Keratinocyte (primary cell): ENCODE measurements around the gene ECEL1. TPM values are rescaled to one million over a fixed set of nuclear protein-coding genes. Genes with fewer than 3 reads are reported as not detected.

ENCODE experiments used
- DNase-seq: peaks from one replicate; pipeline ENCODE4 v3.0.0-alpha.2; 2011; ENCODE audit warnings: low read depth, missing footprints, low spot score
- FAIRE-seq: peaks from 2 replicates; lab custom pipeline; 2011; peaks lifted over from hg19 to GRCh38; lab: Jason Lieb, UNC
- H2AFZ ChIP-seq: 2 replicates; pipeline ENCODE4 v1.6.0; 2012; ENCODE audit warnings: low read length, control low read depth, inconsistent platforms; ENCODE audit not compliant: control insufficient read depth
- H3K27ac ChIP-seq: 2 replicates; pipeline ENCODE4 v1.5.1; 2011; ENCODE audit warnings: low read length; ENCODE audit not compliant: control insufficient read depth, insufficient read depth
- H3K27me3 ChIP-seq: 3 replicates; pipeline ENCODE4 v1.6.0; 2011; ENCODE audit warnings: low read length; ENCODE audit not compliant: control insufficient read depth, insufficient read depth; ENCODE audit errors: extremely low read depth
- H3K36me3 ChIP-seq, 2 experiments: 2 replicates in 1 of 2; 3 replicates in 1 of 2; pipeline ENCODE4 v1.5.1; 2011; ENCODE audit warnings: low read length in 2 of 2, mild to moderate bottlenecking in 1 of 2; ENCODE audit not compliant: control insufficient read depth in 2 of 2, insufficient read depth in 2 of 2; ENCODE audit errors: extremely low read depth in 1 of 2
- H3K4me1 ChIP-seq: 3 replicates; pipeline ENCODE4 v1.5.1; 2011; ENCODE audit warnings: low read length; ENCODE audit not compliant: control insufficient read depth, insufficient read depth; ENCODE audit errors: extremely low read depth
- H3K4me2 ChIP-seq: 3 replicates; pipeline ENCODE4 v1.6.0; 2011; ENCODE audit warnings: low read depth, low read length; ENCODE audit not compliant: control insufficient read depth, insufficient read depth; ENCODE audit errors: extremely low read depth
- H3K4me3 ChIP-seq, 3 experiments: fragments of 200-600 bp in 1 of 3; sonication (generic) in 1 of 3; 2 replicates in 2 of 3; 3 replicates in 1 of 3; pipeline ENCODE4 v1.5.1; 2011 to 2016; ENCODE audit warnings: low read length in 3 of 3, mild to moderate bottlenecking in 3 of 3, control low read depth in 2 of 3, inconsistent platforms in 1 of 3, low read depth in 1 of 3, mixed read lengths in 1 of 3, mixed run types in 1 of 3, moderate library complexity in 1 of 3; ENCODE audit not compliant: control insufficient read depth in 2 of 3, insufficient read depth in 2 of 3; ENCODE audit errors: extremely low read depth in 1 of 3
- H3K79me2 ChIP-seq: 2 replicates; pipeline ENCODE4 v1.6.0; 2012; ENCODE audit warnings: low read length; ENCODE audit not compliant: control insufficient read depth, insufficient read depth
- H3K9ac ChIP-seq: 3 replicates; pipeline ENCODE4 v1.6.0; 2011; ENCODE audit warnings: low read length; ENCODE audit not compliant: control insufficient read depth, insufficient read depth; ENCODE audit errors: extremely low read depth
- H3K9me1 ChIP-seq: 3 replicates; pipeline ENCODE4 v1.6.0; 2011; ENCODE audit warnings: low read length; ENCODE audit not compliant: control insufficient read depth, insufficient read depth; ENCODE audit errors: extremely low read depth
- H3K9me3 ChIP-seq: 2 replicates; pipeline ENCODE4 v1.5.1; 2012; ENCODE audit warnings: low read depth, low read length; ENCODE audit not compliant: control insufficient read depth
- H4K20me1 ChIP-seq: 3 replicates; pipeline ENCODE4 v1.6.0; 2011; ENCODE audit warnings: low read length; ENCODE audit not compliant: control insufficient read depth, insufficient read depth; ENCODE audit errors: extremely low read depth
- EZH2 ChIP-seq: IDR thresholded peaks from one replicate; pipeline ENCODE4 v1.6.1; 2012; ENCODE audit warnings: inconsistent platforms, mild to moderate bottlenecking, low read length, moderate library complexity
- dilution Hi-C: fragments of 300-500 bp; cut with MboI; formaldehyde crosslinking; loops from one replicate; pipeline ENCODE4 v1.7.0; 2020; ENCODE audit warnings: low sequenced_read_pairs; ENCODE audit not compliant: extremely low pct_ligation_motif_present
- polyA plus RNA-seq, 5 experiments: library from polyadenylated mRNA; depleted of rRNA in 3 of 5; stranded (reverse) in 3 of 5; stranded (forward) in 1 of 5; unstranded in 1 of 5; fragments of >200 nt; gene quantifications; 1 replicate in 1 of 5; 2 replicates in 3 of 5; 3 replicates in 1 of 5; pipeline versions ENCODE4 v1.2.1 to v1.2.3, GENCODE V29; 2011 to 2012; ENCODE audit warnings: missing spikeins in 2 of 5, low read depth in 1 of 5, low replicate concordance in 1 of 5
- TF ChIP-seq, protein P1 (sequence below), 3 experiments: IDR thresholded peaks in 1 of 3; conservative IDR thresholded peaks in 1 of 3; optimal IDR thresholded peaks in 1 of 3; 2 replicates in 2 of 3; 3 replicates in 1 of 3; pipeline versions ENCODE3 to v1.5.1; 2011; ENCODE audit warnings: low read length in 3 of 3, mild to moderate bottlenecking in 3 of 3, moderate library complexity in 2 of 3, control low read depth in 1 of 3, inconsistent platforms in 1 of 3; ENCODE audit not compliant: insufficient read depth in 2 of 3; ENCODE audit errors: extremely low read depth in 1 of 3

The ECEL1 gene
- polyA plus RNA-seq, 1 donor (not counting 4 experiments of a cell fraction or from before 2014, with no cell fraction given) = not detected

DNA sequence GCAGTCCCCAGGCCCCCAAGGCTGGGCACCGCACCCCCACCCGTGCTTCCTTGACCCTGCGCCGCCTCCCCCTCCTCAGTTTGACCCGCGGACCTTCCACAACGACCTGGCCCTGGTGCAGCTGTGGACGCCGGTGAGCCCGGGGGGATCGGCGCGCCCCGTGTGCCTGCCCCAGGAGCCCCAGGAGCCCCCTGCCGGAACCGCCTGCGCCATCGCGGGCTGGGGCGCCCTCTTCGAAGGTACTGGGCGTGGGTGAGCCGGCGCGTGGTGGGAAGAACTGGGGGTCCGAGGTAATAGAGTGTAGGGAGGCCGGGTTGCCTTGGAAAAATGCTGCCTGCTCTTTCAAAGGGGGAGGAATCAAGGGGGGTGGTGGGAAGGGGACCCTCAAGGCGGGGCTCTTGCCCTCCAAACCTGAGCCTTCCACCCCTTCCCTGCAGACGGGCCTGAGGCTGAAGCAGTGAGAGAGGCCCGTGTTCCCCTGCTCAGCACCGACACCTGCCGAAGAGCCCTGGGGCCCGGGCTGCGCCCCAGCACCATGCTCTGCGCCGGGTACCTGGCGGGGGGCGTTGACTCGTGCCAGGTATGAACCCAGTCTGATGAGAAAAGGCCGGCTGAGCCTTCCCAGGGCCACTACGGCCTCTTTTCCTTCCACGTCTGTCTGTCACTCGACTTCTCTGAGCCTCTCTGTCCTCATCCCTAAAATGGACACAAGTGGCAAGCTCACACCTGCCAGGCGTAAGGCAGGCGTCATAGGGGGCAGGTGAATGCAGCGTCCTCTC, 35.2 kb upstream of the ECEL1 start:
- no peak overlapping the region for H3K9ac ChIP-seq
- H3K4me2 ChIP-seq = no peak overlapping the region
- no peaks in the 10 kb centered on the region for H3K9me3 ChIP-seq
- no peak for FAIRE-seq
- DNase-seq = no peak
- no peak overlapping the region for H3K27ac ChIP-seq
- H3K36me3 ChIP-seq = no peaks in the 10 kb centered on the region
- TF ChIP-seq, protein P1, sequence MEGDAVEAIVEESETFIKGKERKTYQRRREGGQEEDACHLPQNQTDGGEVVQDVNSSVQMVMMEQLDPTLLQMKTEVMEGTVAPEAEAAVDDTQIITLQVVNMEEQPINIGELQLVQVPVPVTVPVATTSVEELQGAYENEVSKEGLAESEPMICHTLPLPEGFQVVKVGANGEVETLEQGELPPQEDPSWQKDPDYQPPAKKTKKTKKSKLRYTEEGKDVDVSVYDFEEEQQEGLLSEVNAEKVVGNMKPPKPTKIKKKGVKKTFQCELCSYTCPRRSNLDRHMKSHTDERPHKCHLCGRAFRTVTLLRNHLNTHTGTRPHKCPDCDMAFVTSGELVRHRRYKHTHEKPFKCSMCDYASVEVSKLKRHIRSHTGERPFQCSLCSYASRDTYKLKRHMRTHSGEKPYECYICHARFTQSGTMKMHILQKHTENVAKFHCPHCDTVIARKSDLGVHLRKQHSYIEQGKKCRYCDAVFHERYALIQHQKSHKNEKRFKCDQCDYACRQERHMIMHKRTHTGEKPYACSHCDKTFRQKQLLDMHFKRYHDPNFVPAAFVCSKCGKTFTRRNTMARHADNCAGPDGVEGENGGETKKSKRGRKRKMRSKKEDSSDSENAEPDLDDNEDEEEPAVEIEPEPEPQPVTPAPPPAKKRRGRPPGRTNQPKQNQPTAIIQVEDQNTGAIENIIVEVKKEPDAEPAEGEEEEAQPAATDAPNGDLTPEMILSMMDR (optimal IDR thresholded peaks at IDR 0.05 in 1 of 3, IDR thresholded peaks at IDR 0.05 in 1 of 3, conservative IDR thresholded peaks at IDR 0.05 in 1 of 3; ENCODE audit: extremely low read depth in 1 of 3, insufficient read depth in 2 of 3, low read length in 3 of 3) = no peak
- TF ChIP-seq EZH2 = peak; percentile 71
- no peaks in the 10 kb centered on the region for H4K20me1 ChIP-seq
- H3K27me3 ChIP-seq = peaks cover 49% of the 10 kb centered on the region
- H3K4me3 ChIP-seq = no peak overlapping the region
- H3K4me1 ChIP-seq = no peaks in the 10 kb centered on the region
- H2AFZ ChIP-seq = no peak overlapping the region
- no peaks in the 10 kb centered on the region for H3K79me2 ChIP-seq
- no peaks in the 10 kb centered on the region for H3K9me1 ChIP-seq
- dilution Hi-C loops = no loop called here

DNA sequence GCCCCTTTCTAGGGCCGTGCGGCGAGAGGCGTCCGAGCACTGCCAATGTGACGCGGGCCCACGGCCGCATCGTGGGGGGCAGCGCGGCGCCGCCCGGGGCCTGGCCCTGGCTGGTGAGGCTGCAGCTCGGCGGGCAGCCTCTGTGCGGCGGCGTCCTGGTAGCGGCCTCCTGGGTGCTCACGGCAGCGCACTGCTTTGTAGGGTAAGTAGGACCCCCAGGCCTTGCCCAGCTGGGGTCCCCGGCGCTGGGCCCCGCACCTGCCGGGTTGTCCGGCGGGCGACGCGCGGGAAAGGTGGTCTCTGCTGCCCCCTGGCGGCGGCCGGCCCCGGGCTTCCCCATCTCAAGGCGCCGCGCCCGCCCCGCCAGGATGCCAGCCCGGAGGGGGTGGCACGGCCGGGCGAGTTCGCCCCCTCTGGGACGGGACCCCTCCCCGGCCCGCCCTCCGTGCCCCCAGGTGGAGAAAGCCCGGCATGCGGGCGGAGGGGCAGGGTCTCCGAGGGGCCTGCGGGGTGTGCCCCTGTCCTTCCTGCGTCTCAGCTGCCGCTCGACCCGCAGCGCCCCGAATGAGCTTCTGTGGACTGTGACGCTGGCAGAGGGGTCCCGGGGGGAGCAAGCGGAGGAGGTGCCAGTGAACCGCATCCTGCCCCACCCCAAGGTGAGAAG, 34.5 kb upstream of the ECEL1 start:
- dilution Hi-C loops = no loop called here
- no peaks in the 10 kb centered on the region for H3K79me2 ChIP-seq
- H3K4me2 ChIP-seq = no peak overlapping the region
- H3K9me3 ChIP-seq = no peaks in the 10 kb centered on the region
- H3K36me3 ChIP-seq = no peaks in the 10 kb centered on the region
- no peak for TF ChIP-seq EZH2
- TF ChIP-seq, protein P1 (optimal IDR thresholded peaks at IDR 0.05 in 1 of 3, IDR thresholded peaks at IDR 0.05 in 1 of 3, conservative IDR thresholded peaks at IDR 0.05 in 1 of 3; ENCODE audit: extremely low read depth in 1 of 3, insufficient read depth in 2 of 3, low read length in 3 of 3) = peak in 2 of 3 experiments; percentile 65 to 73
- peaks cover 49% of the 10 kb centered on the region for H3K27me3 ChIP-seq
- no peaks in the 10 kb centered on the region for H3K9me1 ChIP-seq
- no peak overlapping the region for H2AFZ ChIP-seq
- no peak overlapping the region for H3K4me3 ChIP-seq
- no peak for FAIRE-seq
- no peaks in the 10 kb centered on the region for H3K4me1 ChIP-seq
- no peaks in the 10 kb centered on the region for H4K20me1 ChIP-seq
- no peak overlapping the region for H3K9ac ChIP-seq
- DNase-seq = no peak
- H3K27ac ChIP-seq = no peak overlapping the region
